CD4-positive, CD25-positive, alpha-beta regulatory T cell (primary cell): Measurements from ENCODE around the gene QSOX1. TPM values are rescaled to one million over a fixed set of nuclear protein-coding genes. Genes with fewer than 3 reads are reported as not detected.

Source experiments
- ATAC-seq, 2 donors: fragments of 150-1000 bp; cut with Tn5 transposase; one replicate each; pipeline ENCODE4 v1.10.0; 2021; ENCODE audit warnings: low read depth in 2 of 2, moderate number of reproducible peaks in 2 of 2, moderate library complexity in 1 of 2
- DNase-seq, 3 donors: peaks; one replicate each; pipeline versions ENCODE4 v3.0.0 to v3.0.0-alpha.2; 2012 to 2022; ENCODE audit warnings: mixed read lengths in 1 of 3
- H3K27ac ChIP-seq: one replicate; pipeline ENCODE4 v1.7.0; 2013; ENCODE audit warnings: mild to moderate bottlenecking, low read length; ENCODE audit not compliant: insufficient read depth, poor library complexity, severe bottlenecking
- H3K27me3 ChIP-seq: one replicate; pipeline ENCODE4 v1.7.0; 2013; ENCODE audit warnings: low read length; ENCODE audit not compliant: control insufficient read depth, insufficient read depth
- H3K36me3 ChIP-seq: one replicate; pipeline ENCODE4 v1.7.0; 2013; ENCODE audit warnings: mild to moderate bottlenecking, low read length, moderate library complexity; ENCODE audit not compliant: control insufficient read depth, insufficient read depth
- H3K4me1 ChIP-seq: 2 replicates; pipeline ENCODE4 v1.7.0; 2013; ENCODE audit warnings: mild to moderate bottlenecking, low read length; ENCODE audit not compliant: insufficient read depth, control insufficient read depth, poor library complexity, severe bottlenecking
- H3K4me3 ChIP-seq: one replicate; pipeline ENCODE4 v1.7.0; 2013; ENCODE audit warnings: low read depth, mild to moderate bottlenecking, low read length, moderate library complexity
- H3K9me3 ChIP-seq, 2 experiments: 1 replicate in 1 of 2; 2 replicates in 1 of 2; pipeline ENCODE4 v1.7.0; 2013; ENCODE audit warnings: low read length in 2 of 2, mild to moderate bottlenecking in 1 of 2, moderate library complexity in 1 of 2; ENCODE audit not compliant: control insufficient read depth in 2 of 2
- H3K27ac Mint-ChIP-seq, 3 donors: one replicate each; pipeline ENCODE4 v1.8.0; 2020 to 2022; ENCODE audit warnings: mild to moderate bottlenecking in 3 of 3, mixed read lengths in 3 of 3, moderate library complexity in 2 of 3
- H3K27me3 Mint-ChIP-seq: one replicate; pipeline ENCODE4 v1.8.0; 2022; ENCODE audit warnings: mild to moderate bottlenecking, mixed read lengths
- H3K36me3 Mint-ChIP-seq: one replicate; pipeline ENCODE4 v1.8.0; 2020; ENCODE audit warnings: mixed read lengths
- H3K4me1 Mint-ChIP-seq, 4 donors: one replicate each; pipeline ENCODE4 v1.8.0; 2020 to 2022; ENCODE audit warnings: mixed read lengths in 4 of 4, mild to moderate bottlenecking in 1 of 4
- H3K4me3 Mint-ChIP-seq, 4 donors: one replicate each; pipeline ENCODE4 v1.8.0; 2020 to 2022; ENCODE audit warnings: mild to moderate bottlenecking in 4 of 4, mixed read lengths in 4 of 4, moderate library complexity in 3 of 4
- H3K9me3 Mint-ChIP-seq, 7 donors: one replicate each; pipeline ENCODE4 v1.8.0; 2020 to 2022; ENCODE audit warnings: mixed read lengths in 7 of 7, mild to moderate bottlenecking in 3 of 7, moderate library complexity in 2 of 7
- polyA plus RNA-seq, 4 donors: library from polyadenylated mRNA; unstranded; fragments of 300-500 nt; fragmentation: Illumina TruSeq; gene quantifications; one replicate each; pipeline ENCODE4 v1.2.3, GENCODE V29; 2021
- total RNA-seq: library from RNA; stranded (reverse); gene quantifications from one replicate; pipeline ENCODE4 v1.2.3, GENCODE V29; 2022

QSOX1 gene
- total and polyA plus RNA-seq, 5 donors from 2014 or later = 8.4 to 19.9 (median 10.7) TPM

- ATAC-seq (no peak), DNase-seq (no peak)
- Mint-ChIP-seq H3K4me3 (no peak overlapping the region), H3K9me3 (peaks cover 0 to 4% (median 0%) of the 10 kb centered on the region in 7 donors), H3K27ac (no peak overlapping the region), H3K27me3 (peaks cover 76% of the 10 kb centered on the region), H3K4me1 (peaks cover 0 to 12% (median 3%) of the 10 kb centered on the region in 4 donors), H3K36me3 (peaks cover 5% of the 10 kb centered on the region)
- Histone ChIP-seq H3K9me3 (no peaks in the 10 kb centered on the region), H3K4me3 (no peak overlapping the region), H3K27me3 (peaks cover 31% of the 10 kb centered on the region), H3K36me3 (no peaks in the 10 kb centered on the region), H3K27ac (no peak overlapping the region), H3K4me1 (peaks cover 14% of the 10 kb centered on the region)
These were observed 70.2 kb downstream of the QSOX1 start for GRCh38 chr1:180224902-180225301.

- Mint-ChIP-seq H3K36me3 (peaks cover 5% of the 10 kb centered on the region), H3K27ac (no peak overlapping the region), H3K9me3 (peaks cover 0 to 4% (median 0%) of the 10 kb centered on the region in 7 donors), H3K27me3 (peaks cover 78% of the 10 kb centered on the region), H3K4me1 (peaks cover 0 to 14% (median 3%) of the 10 kb centered on the region in 4 donors), H3K4me3 (no peak overlapping the region)
- H3K4me1 ChIP-seq = peaks cover 17% of the 10 kb centered on the region
- DNase-seq (no peak), ATAC-seq (no peak)
- H3K27me3 ChIP-seq = peaks cover 31% of the 10 kb centered on the region
- no peak overlapping the region for H3K4me3 ChIP-seq
- no peak overlapping the region for H3K27ac ChIP-seq
- no peaks in the 10 kb centered on the region for H3K9me3 ChIP-seq
- no peaks in the 10 kb centered on the region for H3K36me3 ChIP-seq
These were observed 70.7 kb downstream of the QSOX1 start for GRCh38 chr1:180225403-180225802.

GRCh38 chr1:180227861-180228647, 73.4 kb downstream of the QSOX1 start:
- Mint-ChIP-seq H3K27me3 (peaks cover 85% of the 10 kb centered on the region), H3K9me3 (peaks cover 0 to 4% (median 0%) of the 10 kb centered on the region in 7 donors), H3K27ac (no peak overlapping the region), H3K4me3 (peak overlapping the region; percentile 73 to 86 (median 81)), H3K36me3 (peaks cover 5% of the 10 kb centered on the region), H3K4me1 (peaks cover 0 to 30% (median 10%) of the 10 kb centered on the region in 4 donors)
- Histone ChIP-seq H3K4me1 (peaks cover 41% of the 10 kb centered on the region), H3K9me3 (no peaks in the 10 kb centered on the region), H3K27ac (no peak overlapping the region), H3K27me3 (peaks cover 41% of the 10 kb centered on the region), H3K4me3 (no peak overlapping the region), H3K36me3 (no peaks in the 10 kb centered on the region)
- DNase-seq = no peak
- ATAC-seq = no peak

GRCh38 chr1:180228648-180229482, 74.2 kb downstream of the QSOX1 start:
- H3K9me3 Mint-ChIP-seq = peaks cover 0 to 4% (median 0%) of the 10 kb centered on the region in 7 donors
- peak overlapping the region; percentile 73 to 86 (median 81) for H3K4me3 Mint-ChIP-seq
- peaks cover 85% of the 10 kb centered on the region for H3K27me3 Mint-ChIP-seq
- Histone ChIP-seq H3K27ac (no peak overlapping the region), H3K27me3 (peaks cover 37% of the 10 kb centered on the region), H3K4me3 (no peak overlapping the region), H3K4me1 (peaks cover 47% of the 10 kb centered on the region), H3K9me3 (no peaks in the 10 kb centered on the region), H3K36me3 (no peaks in the 10 kb centered on the region)
- peak in 1 of 3 donors; percentile 40 for DNase-seq
- H3K36me3 Mint-ChIP-seq = peaks cover 5% of the 10 kb centered on the region
- H3K4me1 Mint-ChIP-seq = peaks cover 0 to 34% (median 12%) of the 10 kb centered on the region in 4 donors
- H3K27ac Mint-ChIP-seq = no peak overlapping the region
- no peak for ATAC-seq

- H3K9me3 Mint-ChIP-seq = peaks cover 0 to 4% (median 0%) of the 10 kb centered on the region in 7 donors
- peaks cover 86% of the 10 kb centered on the region for H3K27me3 Mint-ChIP-seq
- H3K9me3 ChIP-seq = no peaks in the 10 kb centered on the region
- no peaks in the 10 kb centered on the region for H3K36me3 ChIP-seq
- H3K27me3 ChIP-seq = peaks cover 35% of the 10 kb centered on the region
- H3K27ac Mint-ChIP-seq = no peak within 1 kb of the TSS
- peak within 1 kb of the TSS; percentile 80 to 94 (median 82) for H3K4me3 Mint-ChIP-seq
- H3K4me3 ChIP-seq = peak within 1 kb of the TSS; percentile 54
- H3K4me1 Mint-ChIP-seq = peaks cover 0 to 43% (median 15%) of the 10 kb centered on the region in 4 donors
- H3K27ac ChIP-seq = no peak within 1 kb of the TSS
- peak in 1 of 3 donors; percentile 35 for DNase-seq
- peak in 1 of 2 donors; percentile 26 for ATAC-seq
- peaks cover 53% of the 10 kb centered on the region for H3K4me1 ChIP-seq
- H3K36me3 Mint-ChIP-seq = peaks cover 2% of the 10 kb centered on the region
These were observed 75.1 kb downstream of the QSOX1 start, which contains the start of gene LHX4 for GRCh38 chr1:180229483-180230415. LHX4 (plus strand) TSS chr1:180230264; CDS start chr1:180230530, 266 bp downstream.

- no peaks in the 10 kb centered on the region for H3K9me3 ChIP-seq
These were observed 75.7 kb downstream of the QSOX1 start for GRCh38 chr1:180230416-180230790.

More at GRCh38 chr1:180230416-180230790, 75.7 kb downstream of the QSOX1 start:
- H3K27ac Mint-ChIP-seq = no peak overlapping the region
- H3K4me3 Mint-ChIP-seq = peak overlapping the region; percentile 63 to 94 (median 82)
- Histone ChIP-seq H3K4me1 (peaks cover 59% of the 10 kb centered on the region), H3K27me3 (peaks cover 34% of the 10 kb centered on the region), H3K36me3 (no peaks in the 10 kb centered on the region), H3K27ac (no peak overlapping the region), H3K4me3 (peak overlapping the region; percentile 54)
- peaks cover 0 to 4% (median 0%) of the 10 kb centered on the region in 7 donors for H3K9me3 Mint-ChIP-seq
- H3K27me3 Mint-ChIP-seq = peaks cover 84% of the 10 kb centered on the region
- ATAC-seq = no peak
- H3K4me1 Mint-ChIP-seq = peaks cover 0 to 48% (median 15%) of the 10 kb centered on the region in 4 donors
- H3K36me3 Mint-ChIP-seq = no peaks in the 10 kb centered on the region
- peak in 1 of 3 donors; percentile 30 for DNase-seq
